Glomerular visceral epithelial cell (primary cell): ENCODE results near the gene UMODL1.

Experiments
- DNase-seq: peaks from one replicate; pipeline ENCODE4 v3.0.0-alpha.2; 2016; ENCODE audit errors: extremely low spot score

UMODL1 gene

DNA sequence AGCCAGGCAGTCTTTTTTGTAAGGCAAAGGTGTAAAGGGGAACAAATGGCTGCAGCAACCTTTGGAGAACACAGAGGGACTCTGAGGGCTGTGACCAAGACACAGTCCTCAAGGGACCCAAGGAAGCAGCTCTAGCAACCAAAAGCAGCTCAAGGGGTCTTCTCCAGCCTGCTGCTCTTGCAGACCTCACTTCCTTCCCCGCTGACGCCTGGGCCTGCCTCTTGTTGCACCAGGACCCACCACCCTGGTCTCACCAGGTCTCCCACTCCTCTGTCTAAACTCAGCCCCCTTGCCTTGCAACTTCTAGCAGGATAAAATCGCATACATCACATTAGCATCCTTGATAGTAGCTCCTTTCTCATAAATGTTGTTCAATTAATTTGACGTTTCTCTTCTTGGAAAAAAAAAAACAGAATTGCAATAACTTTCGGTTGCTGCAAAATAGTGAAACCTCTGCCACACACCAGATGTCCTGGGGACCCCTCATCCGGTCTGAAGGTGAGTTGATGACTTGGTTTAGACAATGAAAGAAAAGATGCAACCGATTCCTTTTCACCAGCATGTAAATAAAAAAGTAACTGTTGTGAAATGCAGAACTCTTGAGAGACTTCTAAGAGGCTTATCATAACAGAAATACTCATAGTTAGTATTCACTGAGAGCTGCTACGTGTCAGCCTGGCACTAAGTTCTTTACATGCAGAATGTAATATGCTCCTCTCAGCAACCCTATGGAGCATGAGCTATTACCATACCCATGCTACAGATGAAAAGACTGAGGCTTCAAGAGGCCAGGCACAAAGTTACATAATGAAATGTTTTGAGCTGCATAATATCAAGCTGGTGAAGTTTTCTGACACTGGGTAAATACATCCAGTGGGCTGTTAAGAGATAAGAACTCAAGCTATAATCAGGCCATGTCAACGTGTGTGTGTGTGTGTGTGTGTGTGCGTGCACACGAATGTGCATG, 58.5 kb downstream of the UMODL1 start:
- no peak for DNase-seq

DNA sequence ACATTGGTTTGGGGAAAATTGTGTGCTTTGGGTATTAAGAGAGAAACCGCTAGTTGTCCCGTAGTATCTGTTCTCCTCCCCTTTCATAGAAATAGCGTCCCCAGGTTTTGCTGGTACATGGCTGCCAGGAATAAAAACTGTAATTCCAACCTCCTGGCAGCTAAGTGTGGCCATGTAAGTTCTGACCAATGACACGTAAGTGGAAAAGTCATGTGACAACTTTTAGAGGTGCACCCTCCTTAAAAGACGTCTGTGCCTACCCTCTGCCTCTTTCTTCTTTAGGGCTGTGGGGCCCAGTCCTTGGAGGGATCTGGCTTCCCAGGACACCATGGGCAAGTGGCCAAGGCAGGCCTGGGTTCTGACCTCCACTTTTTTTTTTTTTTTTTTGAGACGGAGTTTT, 59.3 kb downstream of the UMODL1 start:
- DNase-seq, result no peak

DNA sequence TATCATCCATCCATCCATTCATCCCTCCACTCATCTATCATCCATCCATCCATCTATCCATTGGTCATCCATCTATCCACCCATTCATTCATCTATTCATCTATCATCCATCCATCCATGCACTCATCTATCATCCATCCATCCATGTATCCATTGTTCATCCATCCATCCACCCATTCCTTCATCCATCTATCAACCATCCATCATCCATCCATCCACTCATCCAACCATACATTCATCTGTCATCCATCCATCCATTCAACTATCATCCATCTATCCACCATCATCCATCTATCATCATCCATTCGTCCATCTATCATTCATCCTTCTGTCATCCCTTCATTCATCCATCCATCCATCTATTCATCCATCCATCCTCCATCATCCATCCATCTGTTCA, 61.1 kb downstream of the UMODL1 start:
- DNase-seq, result no peak

DNA sequence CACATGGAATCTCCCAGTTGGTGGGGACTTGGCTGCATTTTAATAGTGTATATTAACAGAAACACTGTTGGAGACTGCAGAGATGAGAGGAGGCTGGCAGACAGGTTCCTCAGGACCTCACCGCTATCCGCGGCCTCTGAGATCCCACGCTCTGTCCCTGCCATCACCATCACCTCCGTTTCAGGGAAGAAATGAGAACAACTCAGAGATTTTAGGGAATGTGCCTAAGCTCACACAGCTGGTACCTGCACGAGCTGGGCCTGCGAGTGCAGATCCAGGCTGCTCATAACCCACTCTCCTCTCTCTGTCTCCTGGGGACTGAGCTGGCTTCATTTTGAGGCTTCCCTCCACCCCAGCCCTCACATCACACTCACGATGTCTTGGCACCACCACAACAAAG, 62.0 kb downstream of the UMODL1 start:
- no peak for DNase-seq

DNA sequence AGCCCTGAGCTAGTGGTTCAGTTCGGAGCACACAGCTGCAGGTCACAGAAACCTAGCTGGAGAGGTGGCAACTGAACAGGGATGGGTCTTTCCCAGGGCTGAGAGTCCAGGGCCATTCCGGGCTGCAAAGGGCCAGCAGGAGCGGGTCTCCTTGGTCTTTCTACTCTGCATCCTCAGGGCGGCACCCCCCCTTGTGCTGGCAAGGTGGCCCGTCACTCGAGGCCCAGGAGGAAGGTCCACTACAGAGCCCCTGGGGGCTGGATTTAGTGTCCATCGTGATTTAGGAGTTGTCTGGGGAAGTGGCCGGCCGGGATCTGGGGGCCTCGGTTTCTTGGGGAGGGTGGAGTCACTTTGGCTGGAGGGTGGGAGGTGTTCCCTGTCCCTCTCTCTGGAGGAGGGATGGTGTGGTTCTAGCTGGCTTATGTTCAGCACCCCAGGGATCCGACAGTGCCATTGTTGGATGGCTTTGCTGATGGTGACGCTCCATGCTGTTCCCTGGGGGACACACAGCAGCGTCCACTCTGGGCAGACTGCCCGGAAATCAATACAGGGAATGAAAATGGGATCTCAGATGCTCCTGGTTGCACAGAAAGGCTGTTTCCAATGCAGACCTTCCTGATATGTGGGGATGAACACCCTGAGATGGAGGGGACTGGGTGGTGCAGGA, 64.4 kb downstream of the UMODL1 start:
- no peak for DNase-seq

DNA sequence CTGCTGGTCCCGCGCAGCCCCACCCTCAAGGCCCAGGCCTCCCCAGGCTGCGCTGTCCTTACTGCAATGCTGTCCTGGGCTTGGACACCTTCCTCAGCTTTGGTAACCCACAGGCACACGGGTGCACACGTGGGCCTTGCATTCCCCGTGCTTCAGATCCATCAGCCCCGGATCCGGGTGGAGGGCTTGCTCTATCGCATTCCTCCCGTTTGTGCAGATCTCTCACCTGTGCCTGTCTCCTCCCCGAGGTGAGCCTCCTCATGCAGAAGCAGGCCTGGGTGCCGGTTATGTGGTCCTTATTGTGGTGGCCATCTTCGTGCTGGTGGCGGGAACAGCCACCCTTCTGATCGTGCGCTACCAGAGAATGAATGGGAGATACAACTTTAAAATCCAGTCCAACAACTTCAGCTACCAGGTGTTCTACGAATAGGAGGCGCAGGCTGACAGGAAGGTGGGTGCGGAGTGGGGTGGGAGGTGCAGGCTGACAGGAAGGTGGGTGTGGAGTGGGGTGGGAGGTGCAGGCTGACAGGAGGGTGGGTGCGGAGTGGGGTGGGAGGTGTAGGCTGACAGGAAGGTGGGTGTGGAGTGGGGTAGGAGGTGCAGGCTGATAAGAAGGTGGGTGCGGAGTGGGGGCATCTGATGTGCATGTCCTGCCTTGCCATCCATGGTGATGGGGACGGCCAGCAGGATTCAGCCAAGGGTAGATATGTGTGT, 66.2 kb downstream of the UMODL1 start:
- no peak for DNase-seq

DNA sequence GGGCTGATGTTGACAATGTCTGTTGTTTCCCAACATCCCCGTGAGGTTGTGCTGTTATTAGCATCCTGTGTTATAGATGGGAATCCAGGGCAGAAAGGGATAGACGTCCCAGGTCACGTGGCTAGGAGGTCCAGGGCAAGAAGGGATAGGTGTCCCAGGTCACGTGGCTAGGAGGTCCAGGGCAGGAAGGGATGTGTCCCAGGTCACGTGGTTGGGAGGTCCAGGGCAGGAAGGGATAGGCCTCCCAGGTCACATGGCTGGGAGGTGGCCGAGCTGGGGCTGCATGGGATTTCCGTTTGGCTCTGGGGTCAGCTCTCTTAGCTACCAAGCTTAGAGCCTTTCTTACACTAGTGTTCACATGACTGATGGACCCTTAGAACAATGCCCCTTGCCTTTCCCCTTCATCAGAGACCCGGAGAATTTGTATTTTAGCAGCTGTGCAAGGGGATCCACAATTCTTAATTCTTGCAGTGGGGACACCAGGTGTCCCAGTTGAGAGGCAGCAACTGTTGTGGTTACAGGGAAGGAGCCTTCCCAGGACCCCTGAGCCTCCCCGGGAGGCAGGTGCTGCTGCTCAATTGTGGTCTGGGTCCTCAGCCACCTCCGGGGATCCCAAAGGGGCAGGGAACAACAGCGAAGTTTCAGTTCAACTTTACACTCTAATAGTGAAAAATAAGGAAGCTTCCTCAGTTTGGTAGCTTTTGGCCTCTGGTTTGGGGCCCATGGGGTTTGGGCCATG, 69.2 kb downstream of the UMODL1 start:
- DNase-seq, result no peak

DNA sequence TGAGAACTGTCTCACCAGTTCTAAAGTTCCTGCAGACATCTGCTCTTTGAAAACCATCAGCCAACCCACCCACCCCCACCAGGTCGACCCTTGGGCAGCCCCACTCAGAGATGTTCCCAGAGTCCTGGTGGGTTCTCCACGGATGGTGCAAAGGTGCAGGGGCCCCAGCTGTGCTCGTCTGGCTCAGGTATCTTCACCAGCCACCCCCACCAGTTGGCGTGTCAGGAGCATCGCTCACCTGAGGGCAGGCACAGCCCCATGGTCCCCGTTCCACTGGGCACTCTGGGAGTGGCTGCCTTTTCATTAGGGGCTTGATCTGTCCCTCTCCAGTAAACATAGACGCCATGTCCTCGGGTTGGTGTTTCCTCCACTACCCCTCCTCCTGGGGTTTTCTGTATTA, 70.5 kb downstream of the UMODL1 start:
- DNase-seq, result no peak

DNA sequence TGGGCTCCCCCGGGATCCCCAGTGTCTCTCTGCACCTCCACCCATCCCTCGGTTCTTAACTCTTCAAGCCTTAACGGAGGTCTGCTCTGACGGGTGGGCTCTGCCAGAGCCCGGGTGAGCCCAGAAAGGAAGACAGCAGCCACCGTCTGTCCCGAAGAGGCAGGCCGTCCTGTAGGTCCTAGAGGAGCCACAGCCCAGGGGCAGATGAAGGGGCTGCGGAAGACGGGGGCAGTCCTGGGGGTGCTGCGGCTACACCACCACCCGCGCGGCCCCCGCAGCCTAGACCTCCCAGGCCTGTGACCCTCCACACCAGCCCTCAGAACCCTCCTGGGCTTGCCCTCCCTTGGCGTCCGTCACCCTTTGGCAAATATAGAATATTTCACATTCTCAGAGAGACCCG, 71.0 kb downstream of the UMODL1 start:
- DNase-seq, result no peak

DNA sequence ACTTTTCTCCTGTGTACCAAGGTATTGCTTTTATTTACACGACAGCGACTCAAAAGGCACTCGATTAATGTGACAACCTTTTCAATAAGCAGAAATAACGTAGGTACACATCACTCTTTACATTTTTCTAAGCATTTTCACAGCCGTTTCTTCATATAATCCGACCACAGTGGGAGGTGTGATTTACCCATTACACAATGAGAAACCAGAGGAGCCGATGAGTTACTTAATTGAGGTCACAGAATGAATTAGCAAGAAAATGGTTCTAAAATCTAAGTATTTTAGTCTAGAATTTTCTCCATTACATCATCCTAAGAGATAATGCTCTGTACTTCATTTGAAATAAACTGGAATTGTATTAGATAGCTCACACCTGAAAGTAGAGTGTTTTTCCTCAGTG, 71.5 kb downstream of the UMODL1 start:
- no peak for DNase-seq

DNA sequence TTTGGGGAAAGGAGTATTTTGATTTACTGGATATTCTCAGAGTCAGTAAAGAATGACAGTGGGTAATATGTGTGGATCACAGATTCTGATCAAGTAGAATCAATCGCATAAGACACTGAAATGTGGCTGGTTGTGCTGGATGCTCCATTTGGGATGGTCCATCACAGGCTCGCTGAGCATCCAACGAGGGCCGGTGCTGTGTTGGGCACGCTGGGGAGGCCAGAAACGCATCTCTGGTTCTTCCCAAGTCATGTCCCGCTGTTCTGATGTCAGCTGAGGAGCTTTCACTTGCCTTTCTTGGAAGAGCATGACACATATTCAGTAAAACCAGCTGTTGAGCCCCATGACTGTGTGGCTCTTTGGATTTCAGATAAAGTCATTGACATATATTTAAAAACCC, 72.0 kb downstream of the UMODL1 start:
- no peak for DNase-seq

DNA sequence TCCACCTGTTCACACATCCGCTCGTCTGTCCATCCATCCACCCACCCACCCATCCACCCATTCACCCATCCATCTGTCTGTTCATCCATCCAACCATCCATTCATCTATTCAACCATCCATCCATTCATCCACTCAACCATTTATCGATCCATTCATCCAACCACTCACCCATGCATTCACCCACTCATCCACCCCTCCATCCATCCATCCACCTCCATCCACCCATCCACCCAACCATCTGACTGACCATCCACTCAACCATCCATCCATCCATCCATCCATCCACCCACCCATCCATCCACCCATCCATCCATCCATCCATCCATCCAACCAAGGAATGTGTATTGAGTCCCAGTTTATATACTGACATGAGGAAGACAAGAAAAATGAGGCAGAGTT, 73.1 kb downstream of the UMODL1 start:
- no peak for DNase-seq

DNA sequence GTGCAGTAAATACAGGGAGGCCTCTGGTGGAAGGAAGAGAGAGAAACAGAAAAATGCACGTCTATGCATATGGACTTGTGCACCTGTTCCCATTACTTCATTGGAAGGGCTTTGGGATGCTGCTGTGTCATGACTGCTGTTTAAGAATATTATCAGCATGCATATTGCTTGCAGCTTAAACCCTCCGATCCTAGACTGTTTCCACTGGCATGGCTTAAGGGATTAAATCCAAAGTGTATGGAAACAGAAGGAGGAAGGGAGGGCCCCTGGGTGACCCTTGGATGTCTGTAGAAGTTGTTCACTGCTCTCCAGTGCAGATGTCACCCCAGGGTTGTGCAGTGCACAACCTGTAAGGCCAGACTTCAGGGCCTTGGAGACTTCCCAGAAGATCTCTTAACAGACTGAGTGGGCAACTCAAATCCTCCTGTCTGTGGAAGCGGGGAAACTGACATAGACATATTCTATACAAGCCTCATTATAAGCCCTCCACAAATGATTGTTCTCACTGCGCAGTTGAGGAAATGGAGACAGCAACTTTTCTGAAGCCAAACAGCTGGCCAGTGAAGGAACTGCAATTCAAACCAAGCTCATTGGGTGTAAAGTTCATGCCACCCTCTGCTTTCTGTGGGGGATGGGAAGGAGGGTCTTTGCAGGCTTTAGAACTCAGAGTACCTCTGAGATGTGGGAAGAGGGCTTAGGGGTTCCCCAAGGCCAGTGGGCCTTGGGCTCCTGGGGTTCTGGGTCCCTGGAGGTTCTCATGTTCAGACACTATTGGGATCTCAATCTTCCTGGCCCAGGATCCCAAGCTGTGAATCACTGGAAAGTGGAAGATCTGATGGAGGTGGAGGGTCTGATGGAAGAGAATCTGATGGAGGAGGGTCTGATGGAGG, 73.8 kb downstream of the UMODL1 start:
- DNase-seq, result no peak

DNA sequence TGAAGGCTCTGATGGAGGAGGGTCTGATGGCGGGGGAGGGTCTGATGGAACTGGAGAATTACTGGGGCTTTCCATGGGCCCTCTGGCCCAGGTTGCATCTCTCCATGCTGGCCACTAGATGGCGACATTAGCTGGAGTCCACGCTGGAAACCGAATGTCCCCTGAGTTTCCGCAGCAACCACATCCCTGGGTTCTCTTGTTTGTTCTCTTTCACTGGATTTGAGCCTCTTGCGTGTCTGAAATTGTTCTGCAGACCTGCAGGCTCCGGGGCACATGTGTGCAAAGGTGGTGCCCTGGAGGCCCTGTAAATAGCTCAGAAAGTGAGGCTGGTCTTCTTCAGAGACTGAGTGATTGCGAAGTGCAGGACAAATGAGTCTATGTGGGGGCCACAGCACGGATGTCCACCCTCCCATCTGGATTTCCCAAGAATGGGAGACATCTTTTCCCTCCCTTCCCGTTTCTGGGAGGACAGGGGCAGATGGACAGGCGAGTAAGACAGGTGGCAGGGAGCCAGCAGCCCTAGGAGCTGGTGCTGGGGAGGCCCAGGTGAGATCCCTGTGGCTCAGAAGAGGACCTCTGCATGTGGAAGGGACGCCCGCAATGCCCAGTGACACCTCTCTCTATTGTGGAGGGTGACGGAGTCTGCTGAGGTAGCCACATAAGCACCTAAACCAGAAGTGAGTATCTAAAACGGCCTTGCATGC, 74.6 kb downstream of the UMODL1 start:
- peak; percentile 54 for DNase-seq

DNA sequence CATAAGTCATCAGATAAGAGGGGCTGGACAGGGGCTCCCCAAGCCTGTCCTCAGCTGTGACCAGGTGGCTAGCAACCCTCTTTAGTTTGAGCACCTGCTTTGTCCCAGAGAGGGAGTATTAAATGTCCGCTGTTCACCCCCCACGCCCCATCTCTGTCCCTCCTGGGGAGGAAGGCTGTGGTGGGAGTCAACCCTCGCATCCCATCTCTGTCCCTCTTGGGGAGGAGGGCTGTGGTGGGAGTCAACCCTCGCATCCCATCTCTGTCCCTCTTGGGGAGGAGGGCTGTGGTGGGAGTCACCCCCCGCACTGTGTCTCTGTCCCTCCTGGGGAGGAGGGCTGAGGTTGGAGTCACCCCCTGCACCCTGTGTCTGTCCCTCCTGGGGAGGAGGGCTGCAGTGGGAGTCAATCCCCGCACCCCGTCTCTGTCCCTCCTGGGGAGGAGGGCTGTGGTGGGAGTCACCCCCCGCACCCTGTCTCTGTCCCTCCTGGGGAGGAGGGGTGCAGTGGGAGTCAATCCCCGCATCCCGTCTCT, 75.2 kb downstream of the UMODL1 start:
- DNase-seq, result no peak

DNA sequence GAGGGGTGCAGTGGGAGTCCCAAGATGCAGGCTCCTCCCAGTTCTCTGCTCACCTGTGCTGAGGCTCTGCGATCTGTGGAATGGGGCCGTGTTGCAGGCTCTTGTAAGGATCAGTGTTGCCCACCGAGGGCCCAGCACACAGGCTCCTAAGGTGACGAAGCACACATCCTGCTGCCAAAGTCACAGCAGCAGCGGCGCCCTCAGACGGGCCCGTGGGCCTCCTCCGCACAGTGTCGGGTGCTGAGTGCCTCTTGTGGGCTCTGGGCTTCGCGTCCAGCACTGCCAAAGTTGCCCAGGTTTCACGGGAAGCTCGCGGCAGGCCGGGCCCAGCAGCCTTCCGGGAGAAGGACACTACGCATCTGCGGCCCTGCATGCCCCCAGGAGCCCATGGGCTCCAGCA, 75.7 kb downstream of the UMODL1 start:
- no peak for DNase-seq

DNA sequence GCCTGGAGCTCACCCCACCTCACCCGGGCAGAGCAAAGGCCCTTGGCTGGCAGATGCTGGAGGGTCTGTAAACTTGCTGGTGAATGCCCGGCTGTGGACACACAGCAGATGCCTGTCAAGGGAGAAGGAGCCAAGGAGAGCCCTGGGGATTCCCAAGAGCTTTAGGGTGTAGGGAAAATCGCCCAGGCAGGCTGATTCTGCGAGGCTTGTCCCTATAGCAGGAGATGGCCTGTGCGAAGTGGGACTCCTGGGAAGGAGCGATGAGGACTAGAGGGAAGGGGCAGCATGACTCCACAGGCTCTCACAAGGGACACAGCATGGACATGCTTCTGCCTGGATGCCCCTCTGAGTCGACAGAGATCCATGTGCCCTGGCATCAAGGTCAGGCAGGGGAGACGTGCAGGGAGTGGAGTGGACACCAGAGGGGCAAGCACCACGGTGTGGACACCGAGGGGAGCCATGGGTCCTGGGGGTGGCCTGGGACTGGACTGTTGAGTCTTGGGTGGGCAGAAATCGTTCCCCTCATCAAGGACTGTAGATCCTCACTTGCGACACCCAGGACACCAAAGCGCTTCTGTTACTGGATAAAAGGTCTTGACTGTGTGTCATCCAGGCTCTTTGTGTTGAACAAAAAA, 76.4 kb downstream of the UMODL1 start:
- no peak for DNase-seq

DNA sequence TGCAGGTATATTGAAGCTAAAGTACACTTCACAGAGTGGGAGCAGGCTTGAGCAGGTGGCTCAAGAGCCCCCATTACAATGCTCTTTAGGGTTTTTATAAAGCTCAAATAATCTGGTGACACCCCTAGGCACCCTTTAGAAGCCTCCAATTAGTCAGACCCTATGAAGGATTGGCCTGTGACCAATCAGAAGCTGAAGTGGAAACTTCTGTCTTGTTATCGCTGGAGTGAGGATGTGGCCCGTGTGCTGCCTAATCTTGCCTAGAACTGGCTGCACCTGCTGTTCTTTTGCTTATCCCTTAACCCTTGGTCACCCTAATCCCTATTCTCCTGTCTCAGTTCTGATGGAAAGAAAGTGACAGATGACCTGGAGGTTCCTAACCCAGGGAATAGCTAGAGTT, 77.0 kb downstream of the UMODL1 start:
- DNase-seq, result no peak

DNA sequence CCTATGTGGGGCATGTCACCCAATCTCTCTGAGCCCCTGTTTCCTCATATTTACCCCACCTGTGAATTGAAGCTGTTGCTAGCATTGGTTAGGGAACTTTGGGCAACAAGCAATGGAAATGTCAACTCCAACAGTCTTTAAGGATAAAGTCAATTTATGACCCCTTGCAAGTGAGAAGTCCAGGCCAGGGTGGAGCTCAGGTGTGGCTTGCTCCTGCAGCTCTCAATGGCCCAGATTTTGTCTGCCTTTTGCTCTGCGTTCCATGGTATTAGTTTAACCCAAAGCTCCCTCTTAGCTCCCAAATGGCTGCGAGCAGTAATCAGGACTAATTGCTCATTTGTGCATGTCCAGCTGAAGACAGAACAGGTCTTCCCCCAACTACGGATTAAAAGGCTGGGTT, 77.5 kb downstream of the UMODL1 start:
- no peak for DNase-seq
